CD14-positive monocyte (primary cell): ENCODE data around the gene DTL. TPM values are rescaled to one million over a fixed set of nuclear protein-coding genes. Genes with fewer than 3 reads are reported as not detected.

ENCODE experiments used
- DNase-seq, 3 donors: peaks; one replicate each; pipeline ENCODE4 v3.0.0-alpha.2; 2011 to 2022
- H2AFZ ChIP-seq: 2 replicates; pipeline ENCODE4 v1.6.0; 2012; ENCODE audit warnings: mild to moderate bottlenecking, low read depth, low read length, inconsistent platforms; ENCODE audit not compliant: insufficient read depth, poor library complexity, severe bottlenecking
- H3K27ac ChIP-seq, 2 donors: 1 replicate in 1 of 2; 2 replicates in 1 of 2; pipeline ENCODE4 v1.5.1; 2012 to 2013; ENCODE audit warnings: low read length in 2 of 2, control low read depth in 1 of 2, inconsistent platforms in 1 of 2, low read depth in 1 of 2, mild to moderate bottlenecking in 1 of 2
- H3K27me3 ChIP-seq, 2 donors: one replicate each; pipeline versions ENCODE4 v1.6.0 to v1.6.1; 2011 to 2013; ENCODE audit warnings: low read length in 2 of 2; ENCODE audit not compliant: control insufficient read depth in 2 of 2, insufficient read depth in 2 of 2
- H3K36me3 ChIP-seq, 2 donors: replicated peaks in 1 of 2; 1 replicate in 1 of 2; 2 replicates in 1 of 2; pipeline versions ENCODE4 v1.5.1 to v1.6.1; 2012 to 2013; ENCODE audit warnings: low read length in 2 of 2, control low read depth in 1 of 2, inconsistent platforms in 1 of 2, mild to moderate bottlenecking in 1 of 2; ENCODE audit not compliant: insufficient read depth in 2 of 2, control insufficient read depth in 1 of 2
- H3K4me1 ChIP-seq, 2 donors: 1 replicate in 1 of 2; 2 replicates in 1 of 2; pipeline versions ENCODE4 v1.5.1 to v1.6.1; 2012 to 2013; ENCODE audit warnings: low read length in 2 of 2, control low read depth in 1 of 2, inconsistent platforms in 1 of 2, mild to moderate bottlenecking in 1 of 2, moderate library complexity in 1 of 2; ENCODE audit not compliant: insufficient read depth in 2 of 2, control insufficient read depth in 1 of 2
- H3K4me2 ChIP-seq: replicated peaks from 2 replicates; pipeline ENCODE3; 2012; ENCODE audit warnings: low read length, moderate library complexity, mild to moderate bottlenecking; ENCODE audit not compliant: poor library complexity, severe bottlenecking; ENCODE audit errors: extremely low read depth
- H3K4me3 ChIP-seq, 3 experiments: fragments of 200-600 bp in 1 of 3; sonication (generic) in 1 of 3; replicated peaks in 1 of 3; 1 replicate in 2 of 3; 2 replicates in 1 of 3; pipeline ENCODE4 v1.5.1; 2011 to 2013; ENCODE audit warnings: low read length in 3 of 3, mild to moderate bottlenecking in 3 of 3, control low read depth in 2 of 3, low read depth in 2 of 3, inconsistent platforms in 1 of 3, moderate library complexity in 1 of 3
- H3K79me2 ChIP-seq: 2 replicates; pipeline ENCODE4 v1.6.0; 2012; ENCODE audit warnings: mild to moderate bottlenecking, control low read depth, inconsistent platforms, low read length, moderate library complexity; ENCODE audit not compliant: insufficient read depth
- H3K9ac ChIP-seq: 2 replicates; pipeline ENCODE4 v1.6.0; 2017; ENCODE audit warnings: low read length, mild to moderate bottlenecking; ENCODE audit not compliant: insufficient read depth, poor library complexity, severe bottlenecking
- H3K9me3 ChIP-seq, 2 donors: replicated peaks in 1 of 2; 1 replicate in 1 of 2; 2 replicates in 1 of 2; pipeline versions ENCODE4 v1.5.1 to v1.6.1; 2012 to 2013; ENCODE audit warnings: low read length in 2 of 2, control low read depth in 1 of 2; ENCODE audit not compliant: control insufficient read depth in 1 of 2, insufficient read depth in 1 of 2
- H4K20me1 ChIP-seq: 2 replicates; pipeline ENCODE4 v1.6.0; 2012; ENCODE audit warnings: mild to moderate bottlenecking, low read length, control low read depth, moderate library complexity; ENCODE audit not compliant: insufficient read depth
- H3K27ac Mint-ChIP-seq, 7 donors: one replicate each; pipeline ENCODE4 v1.8.0; 2020; ENCODE audit warnings: mild to moderate bottlenecking in 7 of 7, mixed read lengths in 7 of 7, moderate library complexity in 6 of 7, inconsistent platforms in 2 of 7
- H3K27me3 Mint-ChIP-seq, 3 donors: one replicate each; pipeline ENCODE4 v1.8.0; 2021 to 2022; ENCODE audit warnings: low read depth in 3 of 3, mild to moderate bottlenecking in 3 of 3, mixed read lengths in 3 of 3, moderate library complexity in 3 of 3, inconsistent platforms in 1 of 3
- H3K36me3 Mint-ChIP-seq, 2 donors: one replicate each; pipeline ENCODE4 v1.8.0; 2020; ENCODE audit warnings: mixed read lengths in 2 of 2, inconsistent platforms in 1 of 2, mild to moderate bottlenecking in 1 of 2
- H3K4me1 Mint-ChIP-seq: one replicate; pipeline ENCODE4 v1.8.0; 2020; ENCODE audit warnings: mild to moderate bottlenecking, mixed read lengths
- H3K4me3 Mint-ChIP-seq, 2 donors: one replicate each; pipeline ENCODE4 v1.8.0; 2020; ENCODE audit warnings: mild to moderate bottlenecking in 2 of 2, mixed read lengths in 2 of 2, moderate library complexity in 1 of 2
- H3K9me3 Mint-ChIP-seq, 7 donors: one replicate each; pipeline ENCODE4 v1.8.0; 2020 to 2022; ENCODE audit warnings: mixed read lengths in 7 of 7, mild to moderate bottlenecking in 6 of 7, moderate library complexity in 6 of 7, inconsistent platforms in 2 of 7
- CTCF ChIP-seq: fragments of 200-600 bp; IDR thresholded peaks from one replicate; pipeline ENCODE4 v1.8.0; 2022; ENCODE audit warnings: antibody characterized with exemption, mild to moderate bottlenecking
- WGBS: methylation state at CpG from one replicate; pipeline ENCODE4 v1.1.5; 2013; ENCODE audit warnings: missing lambda C conversion rate; ENCODE audit not compliant: insufficient coverage; 5-methylcytosine and 5-hydroxymethylcytosine counted together
- intact Hi-C, 2 donors: fragments of 100-400 bp; cut with micrococcal nuclease; formaldehyde crosslinking; loops; one replicate each; pipeline versions ENCODE4 v1.15.0 to v1.15.1; 2023
- polyA plus RNA-seq, 3 donors: library from polyadenylated mRNA; depleted of rRNA in 1 of 3; unstranded in 2 of 3; stranded (reverse) in 1 of 3; fragments of 300-500 nt in 2 of 3; fragments of >200 nt in 1 of 3; fragmentation: Illumina TruSeq in 2 of 3; gene quantifications; 1 replicate in 2 of 3; 2 replicates in 1 of 3; pipeline ENCODE4 v1.2.3, GENCODE V29; 2012 to 2021

The DTL gene
- polyA plus RNA-seq, 3 donors: not detected

GRCh38 chr1:212062832-212063438 lies 27.4 kb downstream of the DTL start:
- H3K9me3 Mint-ChIP-seq: no peaks in the 10 kb centered on the region
- H3K36me3 ChIP-seq: peaks cover 0 to 20% of the 10 kb centered on the region in 2 donors
- H3K4me1 ChIP-seq: no peaks in the 10 kb centered on the region
- no peak overlapping the region for H3K27ac Mint-ChIP-seq
- H3K4me1 Mint-ChIP-seq: no peaks in the 10 kb centered on the region
- no peaks in the 10 kb centered on the region for H3K27me3 ChIP-seq
- H3K9me3 ChIP-seq: no peaks in the 10 kb centered on the region
- no peak overlapping the region for H3K9ac ChIP-seq
- peaks cover 8 to 34% of the 10 kb centered on the region in 2 donors for H3K36me3 Mint-ChIP-seq
- TF ChIP-seq CTCF: peak; percentile 89
- no peak overlapping the region for H3K4me3 Mint-ChIP-seq
- H4K20me1 ChIP-seq: no peaks in the 10 kb centered on the region
- DNase-seq: peak; percentile 23 to 58 (median 54)
- H3K4me2 ChIP-seq: no peak overlapping the region
- 100% methylated on average over 2 of the region's 5 CpGs for WGBS
- intact Hi-C loops: loop anchor here (5.0 kb wide), 2 partner anchors 229 to 304 kb away; no protein-coding TSS in a partner anchor
- H3K4me3 ChIP-seq: no peak overlapping the region
- H3K27ac ChIP-seq: no peak overlapping the region
- H3K79me2 ChIP-seq: no peaks in the 10 kb centered on the region
- H2AFZ ChIP-seq: no peak overlapping the region
- H3K27me3 Mint-ChIP-seq: peaks cover 0 to 1% (median 0%) of the 10 kb centered on the region in 3 donors

GRCh38 chr1:212067787-212068186 lies 32.2 kb downstream of the DTL start:
- Histone ChIP-seq H3K27me3 (no peaks in the 10 kb centered on the region), H3K4me3 (no peak overlapping the region), H4K20me1 (no peaks in the 10 kb centered on the region), H3K4me1 (no peaks in the 10 kb centered on the region), H2AFZ (no peak overlapping the region), H3K4me2 (no peak overlapping the region), H3K79me2 (no peaks in the 10 kb centered on the region), H3K27ac (no peak overlapping the region), H3K36me3 (peaks cover 8 to 43% of the 10 kb centered on the region in 2 donors), H3K9ac (no peak overlapping the region), H3K9me3 (no peaks in the 10 kb centered on the region)
- H3K27ac Mint-ChIP-seq: no peak overlapping the region
- no peaks in the 10 kb centered on the region for H3K4me1 Mint-ChIP-seq
- intact Hi-C loops: loop anchor here (5.0 kb wide), 3 partner anchors 220 to 390 kb away; partner anchors contain the start of gene PPP2R5A (in 1 of the 2)
- no peaks in the 10 kb centered on the region for H3K9me3 Mint-ChIP-seq
- H3K4me3 Mint-ChIP-seq: no peak overlapping the region
- peaks cover 14 to 39% of the 10 kb centered on the region in 2 donors for H3K36me3 Mint-ChIP-seq
- DNase-seq: no peak
- H3K27me3 Mint-ChIP-seq: no peaks in the 10 kb centered on the region
- TF ChIP-seq CTCF: no peak
- no CpG with 5 or more reads among the region's 3 CpGs for WGBS
